ENCODE data around the gene EYA2. TPM values are rescaled to one million over a fixed set of nuclear protein-coding genes. Genes with fewer than 3 reads are reported as not detected.

EYA2 gene
- total RNA-seq, 1 experiment from 2014 or later: 0.74 TPM

DNA sequence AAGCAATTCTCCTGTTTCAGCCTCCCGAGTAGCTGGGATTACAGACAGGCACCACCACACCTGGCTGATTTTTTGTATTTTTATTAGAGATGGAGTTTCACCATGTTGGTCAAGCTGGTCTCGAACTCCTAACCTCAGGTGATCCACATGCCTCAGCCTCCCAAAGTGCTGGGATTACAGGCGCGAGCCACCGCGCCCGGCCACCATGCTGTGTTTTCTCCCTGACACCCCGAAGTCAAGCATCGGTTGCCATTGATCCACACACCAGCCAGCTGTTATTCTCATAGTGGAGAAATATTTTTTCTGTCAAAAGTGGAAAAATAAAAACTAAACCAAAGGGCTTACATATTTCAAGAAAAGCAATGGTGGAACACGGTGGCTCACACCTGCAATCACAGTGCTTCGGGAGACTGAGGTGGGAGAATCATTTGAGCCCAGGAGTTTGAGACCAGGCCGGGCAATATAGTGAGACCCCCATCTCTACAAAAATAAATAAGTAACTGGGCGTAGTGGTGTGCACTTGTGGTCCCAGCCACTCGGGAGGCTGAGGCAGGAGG lies 304.4 kb downstream of the EYA2 start:
- no peaks in the 10 kb centered on the region for H3K4me1 ChIP-seq (ENCODE audit: insufficient read depth, low read length)
- H3K27ac ChIP-seq (ENCODE audit: insufficient read length, low read depth, low read length): no peak overlapping the region

More for the DNA sequence above, 304.4 kb downstream of the EYA2 start:
- H2BK12ac ChIP-seq (ENCODE audit: insufficient read length, low read depth, low read length): no peak overlapping the region
- Mint-ChIP-seq H3K36me3 (ENCODE audit: insufficient read depth in 1 of 3, low read depth in 3 of 3) (no peaks in the 10 kb centered on the region; a peak in 1 of 7 replicates), H3K9me3 (no peaks in the 10 kb centered on the region), H3K27me3 (ENCODE audit: low read depth) (no peaks in the 10 kb centered on the region), H3K4me1 (peaks cover 7 to 9% of the 10 kb centered on the region in 2 experiments), H3K4me3 (no peak overlapping the region), H3K27ac (no peak overlapping the region)
- H3K9me3 ChIP-seq (ENCODE audit: control insufficient read depth, low read depth, low read length): no peaks in the 10 kb centered on the region
- no peaks in the 10 kb centered on the region for H3K27me3 ChIP-seq (ENCODE audit: insufficient read depth, low read length)
- no peaks in the 10 kb centered on the region for H3K23me2 ChIP-seq (ENCODE audit: insufficient read length, low read depth, low read length, poor library complexity, severe bottlenecking)
- no peaks in the 10 kb centered on the region for H3K79me1 ChIP-seq (ENCODE audit: insufficient read depth, low read depth, low read length, poor library complexity, severe bottlenecking)
- no peak overlapping the region for H2AFZ ChIP-seq (ENCODE audit: low read length)
- H3K14ac ChIP-seq (ENCODE audit: insufficient read depth, low read length): no peak overlapping the region
- H4K20me1 ChIP-seq (ENCODE audit: control insufficient read depth, insufficient read depth, insufficient read length): no peaks in the 10 kb centered on the region
- no peak overlapping the region for H2BK5ac ChIP-seq (ENCODE audit: insufficient read length, low read length)
- H4K5ac ChIP-seq (ENCODE audit: insufficient read length, low read depth, low read length): no peak overlapping the region
- no peak overlapping the region for H3K4me2 ChIP-seq (ENCODE audit: insufficient read depth, insufficient read length, low read length)
- H3K79me2 ChIP-seq (ENCODE audit: insufficient read depth, low read length): no peaks in the 10 kb centered on the region
- TF ChIP-seq CTCF (conservative IDR thresholded peaks at IDR 0.05): no peak
- H3K23ac ChIP-seq (ENCODE audit: insufficient read length, low read depth, low read length): no peak overlapping the region
- no CpG with 5 or more reads among the region's 14 CpGs for WGBS (ENCODE audit: extremely low coverage, insufficient read length, low lambda C conversion rate)
- DNase-seq: no peak
- H3T11ph ChIP-seq (ENCODE audit: low read length): no peak overlapping the region
- no peak overlapping the region for H4K91ac ChIP-seq (ENCODE audit: insufficient read length, low read depth, low read length)
- no peak overlapping the region for H2BK20ac ChIP-seq (ENCODE audit: low read depth, low read length, poor library complexity, severe bottlenecking)
- H3K56ac ChIP-seq (ENCODE audit: insufficient read length, low read depth, low read length): no peak overlapping the region
- H2BK15ac ChIP-seq (ENCODE audit: low read depth, low read length): no peak overlapping the region
- no peak overlapping the region for H3K4ac ChIP-seq (ENCODE audit: low read depth, low read length)
- no peak overlapping the region for H3K18ac ChIP-seq (ENCODE audit: insufficient read length, low read depth, low read length)
- H4K8ac ChIP-seq (replicated peaks; ENCODE audit: insufficient read length, low read depth, low read length): no peak overlapping the region
- H2BK120ac ChIP-seq (ENCODE audit: low read depth, low read length, poor library complexity, severe bottlenecking): no peak overlapping the region
- H3K9ac ChIP-seq (ENCODE audit: extremely low read depth, insufficient read length, low read length): no peak overlapping the region
- no peak overlapping the region for H2AK5ac ChIP-seq (ENCODE audit: insufficient read length, low read length)
